Heart right ventricle (tissue), 16 donors: ENCODE results near the gene TAX1BP1. TPM values are rescaled to one million over a fixed set of nuclear protein-coding genes. Genes with fewer than 3 reads are reported as not detected.
A peak's percentile ranks its signal among the peaks of the same experiment; 100 is the strongest.

Source experiments
- ATAC-seq, 8 donors: fragments of 200-7000 bp; cut with Tn5 transposase; one replicate each; pipeline ENCODE4 v1.9.1; 2020; ENCODE audit warnings: mild to moderate bottlenecking in 8 of 8, moderate library complexity in 8 of 8, moderate number of reproducible peaks in 1 of 8
- DNase-seq, 2 donors: peaks; one replicate each; pipeline ENCODE4 v3.0.0-alpha.2; 2020
- H3K27ac ChIP-seq, 10 donors: fragments of 200-600 bp; sonication (generic) in 2 of 10; one replicate each; pipeline versions ENCODE4 v1.5.0 to v1.8.0; 2020 to 2022; ENCODE audit warnings: mild to moderate bottlenecking in 3 of 10
- H3K27me3 ChIP-seq, 7 donors: fragments of 200-600 bp; one replicate each; pipeline ENCODE4 v1.8.0; 2021 to 2022; ENCODE audit warnings: mild to moderate bottlenecking in 2 of 7
- H3K36me3 ChIP-seq, 9 donors: fragments of 200-600 bp; sonication (generic) in 1 of 9; one replicate each; pipeline versions ENCODE4 v1.5.0 to v1.8.0; 2020 to 2022; ENCODE audit warnings: mild to moderate bottlenecking in 2 of 9
- H3K4me1 ChIP-seq, 9 donors: fragments of 200-600 bp; sonication (generic) in 1 of 9; one replicate each; pipeline versions ENCODE4 v1.5.0 to v1.8.0; 2020 to 2022; ENCODE audit warnings: mild to moderate bottlenecking in 4 of 9
- H3K4me3 ChIP-seq, 10 donors: fragments of 200-600 bp; sonication (generic) in 2 of 10; one replicate each; pipeline versions ENCODE4 v1.5.0 to v1.8.0; 2020 to 2022; ENCODE audit warnings: mild to moderate bottlenecking in 7 of 10, moderate library complexity in 2 of 10
- H3K9me3 ChIP-seq, 11 donors: fragments of 200-600 bp in 10 of 11; sonication (generic) in 2 of 11; one replicate each; pipeline versions ENCODE4 v1.5.0 to v1.8.0; 2013 to 2022; ENCODE audit warnings: mild to moderate bottlenecking in 2 of 11, control low read depth in 1 of 11, moderate library complexity in 1 of 11
- CTCF ChIP-seq, 9 donors: fragments of 200-600 bp; sonication (generic) in 2 of 9; IDR thresholded peaks; one replicate each; pipeline versions ENCODE4 v1.5.0 to v1.8.0; 2021 to 2022; ENCODE audit warnings: antibody characterized with exemption in 9 of 9, mild to moderate bottlenecking in 5 of 9, moderate library complexity in 1 of 9
- WGBS, 2 donors: extraction: QIAGEN DNeasy Blood & Tissue Kit; methylation state at CpG; one replicate each; pipeline ENCODE4 v1.1.7; 2013; ENCODE audit warnings: inconsistent platforms in 1 of 2; 5-methylcytosine and 5-hydroxymethylcytosine counted together
- intact Hi-C, 10 donors: fragments of 100-400 bp; cut with DNase I; formaldehyde crosslinking; loops; one replicate each; pipeline versions ENCODE4 v1.11.1 to v1.14.2; 2022
- polyA plus RNA-seq, 2 donors: library from polyadenylated mRNA; stranded (reverse); fragments of 200-250 nt; gene quantifications; one replicate each; pipeline ENCODE4 v1.2.3, GENCODE V29; 2013
- total RNA-seq, 10 donors: library from RNA; stranded (reverse); fragmentation: NEBNext Ultra II Directional in 3 of 10; extraction: Animal tissue kit (Norgen Biotek cat#: 25700) in 3 of 10; gene quantifications; one replicate each; pipeline versions ENCODE4 v1.2.1 to v1.2.4, GENCODE V29; 2021 to 2023
- donor health status: Arrhythmogenic right ventricular cardiomyopathy.
- donor health status: ischemic (EF 13 %, LVEDD 7.1; RV severe dilation, severe dysfunction).
- donor health status: healthy with polysubstance abuse.
- donor health status: DM: no; HTN: yes; CAD: no.
- donor health status: DM: no; HTN: no; CAD: no.
- donor health status: ischemic (EF 25% LVEDD 6.9; RV normal size, moderate dysfunction).
- donor health status: ischemic (EF 25% LVEDD 5.7; RV mildly dilated, moderate dysfunction).
- donor health status: healthy.
- donor health status: DM: yes; HTN: yes; CAD: no.
- donor health status: Ischemic cardiomyopathy.
- donor health status: ischemic (EF 35%, LVEDD 5.7; RV mildly dilated, moderate dysfunction).
- donor health status: nonischemic (EF 11% LVEDD 7.7; RV severe dilation, severe dysfunction).
- donor health status: DM: yes; HTN: yes; CAD: no.
- donor health status: PGD.
- donor health status: ischemic (EF 29% LVEDD 5.4; RV normal size, mild dysfunction).
- donor health status: nonischemic (EF 23%, LVEDD 6.1; RV moderate dilation, normal function).

TAX1BP1 gene
- total and polyA plus RNA-seq, 12 donors, result 54.0 to 190 (median 165) TPM

- intact Hi-C loops, result loop anchor here in 3 of 10 donors (10.0 kb wide), 1 partner anchor 590 kb away; no protein-coding TSS in a partner anchor
These were observed 44.6 kb downstream of the TAX1BP1 start for GRCh38 chr7:27784399-27785053.

GRCh38 chr7:27788437-27788836, 48.5 kb downstream of the TAX1BP1 start:
- peaks cover 0 to 85% (median 27%) of the 10 kb centered on the region in 9 donors for H3K36me3 ChIP-seq
- intact Hi-C loops, result loop anchor here in 3 of 10 donors (10.0 kb wide), 1 partner anchor 594 kb away; no protein-coding TSS in a partner anchor
- DNase-seq, result no peak
- H3K4me3 ChIP-seq, result no peak overlapping the region
- H3K9me3 ChIP-seq, result no peaks in the 10 kb centered on the region
- ATAC-seq, result no peak
- H3K4me1 ChIP-seq, result peaks cover 0 to 9% (median 4%) of the 10 kb centered on the region in 9 donors
- no peak overlapping the region for H3K27ac ChIP-seq
- H3K27me3 ChIP-seq, result no peaks in the 10 kb centered on the region
- no peak for TF ChIP-seq CTCF (IDR thresholded peaks at IDR 0.05)

More at GRCh38 chr7:27784399-27785053, 44.6 kb downstream of the TAX1BP1 start:
- TF ChIP-seq CTCF (IDR thresholded peaks at IDR 0.05), result peak in 8 of 9 donors; percentile 21 to 67 (median 54)
- peaks cover 0 to 52% (median 15%) of the 10 kb centered on the region in 9 donors for H3K36me3 ChIP-seq
- H3K27me3 ChIP-seq, result no peaks in the 10 kb centered on the region
- no peaks in the 10 kb centered on the region for H3K9me3 ChIP-seq
- H3K4me3 ChIP-seq, result no peak overlapping the region
- WGBS, 2 donors, result 67 to 77% methylated on average over 6 of the region's 6 CpGs
- H3K27ac ChIP-seq, result no peak overlapping the region
- ATAC-seq (no peak), DNase-seq (no peak)
- peaks cover 0 to 25% (median 8%) of the 10 kb centered on the region in 9 donors for H3K4me1 ChIP-seq

DNA sequence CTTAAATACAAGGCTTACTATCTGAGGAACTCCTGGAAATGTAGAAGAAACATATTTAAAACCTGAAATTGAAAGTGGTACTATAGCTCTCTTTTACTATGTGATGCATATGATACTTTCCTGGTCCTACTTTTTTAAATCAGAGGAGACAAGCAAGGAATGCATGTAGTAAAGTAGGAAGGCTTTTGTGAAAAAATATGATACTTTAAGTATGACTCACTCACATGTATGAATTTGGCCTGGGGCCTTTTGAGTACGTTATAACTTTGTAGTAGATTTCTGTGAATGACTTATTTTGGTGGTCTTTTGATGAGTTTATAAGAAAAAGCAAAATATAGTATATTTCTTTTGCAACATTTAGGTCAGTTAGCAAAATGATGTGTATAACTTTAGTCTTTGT, 53.8 kb downstream of the TAX1BP1 start:
- ATAC-seq (no peak), DNase-seq (no peak)
- TF ChIP-seq CTCF (IDR thresholded peaks at IDR 0.05), result no peak
- no peaks in the 10 kb centered on the region for H3K27me3 ChIP-seq
- WGBS, 2 donors, result 81 to 86% methylated on average over 1 of the region's 1 CpG
- H3K4me3 ChIP-seq, result no peak overlapping the region
- no peaks in the 10 kb centered on the region for H3K4me1 ChIP-seq
- H3K9me3 ChIP-seq, result no peaks in the 10 kb centered on the region
- peaks cover 0 to 98% (median 51%) of the 10 kb centered on the region in 9 donors for H3K36me3 ChIP-seq
- H3K27ac ChIP-seq, result no peak overlapping the region
- intact Hi-C loops, result loop anchor here in 1 of 10 donors (10.0 kb wide), 1 partner anchor 231 kb away; no protein-coding TSS in a partner anchor

DNA sequence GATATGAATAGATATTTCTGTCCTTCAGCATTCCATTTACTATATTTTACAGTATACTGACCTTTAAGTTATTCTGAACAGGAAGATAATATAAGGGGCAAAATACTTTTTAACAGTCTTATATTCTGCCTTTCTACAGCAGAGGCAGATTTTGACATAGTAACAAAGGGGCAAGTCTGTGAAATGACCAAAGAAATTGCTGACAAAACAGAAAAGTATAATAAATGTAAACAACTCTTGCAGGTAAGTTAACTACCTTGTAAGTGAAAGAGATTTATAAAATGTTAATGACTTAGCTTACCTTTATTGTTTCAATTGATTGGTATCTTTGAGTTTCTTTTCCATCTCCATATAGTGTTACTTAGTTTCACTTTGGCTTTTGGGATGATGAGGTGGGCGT, 56.0 kb downstream of the TAX1BP1 start:
- Histone ChIP-seq H3K4me3 (no peak overlapping the region), H3K4me1 (no peaks in the 10 kb centered on the region), H3K27ac (no peak overlapping the region), H3K9me3 (no peaks in the 10 kb centered on the region), H3K36me3 (peaks cover 0 to 96% (median 51%) of the 10 kb centered on the region in 9 donors), H3K27me3 (no peaks in the 10 kb centered on the region)
- DNase-seq (no peak), ATAC-seq (no peak)
- no peak for TF ChIP-seq CTCF (IDR thresholded peaks at IDR 0.05)
- intact Hi-C loops, result loop anchor here in 1 of 10 donors (10.0 kb wide), 1 partner anchor 229 kb away; no protein-coding TSS in a partner anchor
- 97 to 99% methylated on average over 1 of the region's 1 CpG for WGBS, 2 donors
